ENCODE data around the gene SPATA31C1.

- TF ChIP-seq EZH2phosphoT487 (IDR thresholded peaks at IDR 0.05; ENCODE audit: borderline replicate concordance, low read depth, low read length): no peak
- TF ChIP-seq CTCF (conservative IDR thresholded peaks at IDR 0.05; ENCODE audit: low read length): no peak
Observed at GRCh38 chr9:87973122-87973521, 55.4 kb downstream of the SPATA31C1 start.
